Measurements from ENCODE around the gene KRT81. TPM values are rescaled to one million over a fixed set of nuclear protein-coding genes. Genes with fewer than 3 reads are reported as not detected.
"Not testable (repeated sequence)": the region's sequence is repeated elsewhere in the genome, so short reads cannot be mapped to it uniquely, and the experiment has no call there.

The KRT81 gene
- total RNA-seq, 1 donor from 2014 or later = not detected

- peaks cover 7% of the 10 kb centered on the region for H3K4me1 Mint-ChIP-seq (ENCODE audit: low read depth, unreplicated experiment)
- H3K27me3 Mint-ChIP-seq (ENCODE audit: unreplicated experiment) = peaks cover 7% of the 10 kb centered on the region
- no peaks in the 10 kb centered on the region for H3K36me3 Mint-ChIP-seq (ENCODE audit: unreplicated experiment)
- no peak overlapping the region for H3K4me3 Mint-ChIP-seq (ENCODE audit: unreplicated experiment)
- H3K27ac Mint-ChIP-seq (ENCODE audit: unreplicated experiment) = no peak overlapping the region
- TF ChIP-seq CTCF (IDR thresholded peaks at IDR 0.05; ENCODE audit: partially characterized antibody, unreplicated experiment) = no peak
- H3K9me3 Mint-ChIP-seq (ENCODE audit: unreplicated experiment) = peaks cover 11% of the 10 kb centered on the region
- DNase-seq = peak; percentile 68
Observed at GRCh38 chr12:52258335-52258901, 32.9 kb downstream of the KRT81 start.

- not testable (repeated sequence) for H3K36me3 Mint-ChIP-seq (ENCODE audit: unreplicated experiment); H3K4me3 Mint-ChIP-seq (ENCODE audit: unreplicated experiment); DNase-seq; H3K27ac Mint-ChIP-seq (ENCODE audit: unreplicated experiment); H3K27me3 Mint-ChIP-seq (ENCODE audit: unreplicated experiment); H3K4me1 Mint-ChIP-seq (ENCODE audit: low read depth, unreplicated experiment)
- H3K9me3 Mint-ChIP-seq (ENCODE audit: unreplicated experiment) = peaks cover 11% of the 10 kb centered on the region
Observed at GRCh38 chr12:52257922-52258321, 33.4 kb downstream of the KRT81 start.

- TF ChIP-seq CTCF (IDR thresholded peaks at IDR 0.05; ENCODE audit: partially characterized antibody, unreplicated experiment) = no peak
- H3K4me3 Mint-ChIP-seq (ENCODE audit: unreplicated experiment) = no peak overlapping the region
- no peaks in the 10 kb centered on the region for H3K36me3 Mint-ChIP-seq (ENCODE audit: unreplicated experiment)
- peaks cover 7% of the 10 kb centered on the region for H3K27me3 Mint-ChIP-seq (ENCODE audit: unreplicated experiment)
- peaks cover 11% of the 10 kb centered on the region for H3K9me3 Mint-ChIP-seq (ENCODE audit: unreplicated experiment)
- H3K4me1 Mint-ChIP-seq (ENCODE audit: low read depth, unreplicated experiment) = peaks cover 7% of the 10 kb centered on the region
- no peak for DNase-seq
- no peak overlapping the region for H3K27ac Mint-ChIP-seq (ENCODE audit: unreplicated experiment)
Observed at GRCh38 chr12:52257074-52257551, 34.2 kb downstream of the KRT81 start.

GRCh38 chr12:52256584-52256935, 34.8 kb downstream of the KRT81 start:
- H3K27me3 Mint-ChIP-seq (ENCODE audit: unreplicated experiment) = peaks cover 9% of the 10 kb centered on the region
- peaks cover 11% of the 10 kb centered on the region for H3K9me3 Mint-ChIP-seq (ENCODE audit: unreplicated experiment)
- no peak for TF ChIP-seq CTCF (IDR thresholded peaks at IDR 0.05; ENCODE audit: partially characterized antibody, unreplicated experiment)
- DNase-seq = no peak
- peaks cover 7% of the 10 kb centered on the region for H3K4me1 Mint-ChIP-seq (ENCODE audit: low read depth, unreplicated experiment)
- no peak overlapping the region for H3K4me3 Mint-ChIP-seq (ENCODE audit: unreplicated experiment)
- no peaks in the 10 kb centered on the region for H3K36me3 Mint-ChIP-seq (ENCODE audit: unreplicated experiment)
- no peak overlapping the region for H3K27ac Mint-ChIP-seq (ENCODE audit: unreplicated experiment)

GRCh38 chr12:52255926-52256583, 35.3 kb downstream of the KRT81 start:
- H3K4me1 Mint-ChIP-seq (ENCODE audit: low read depth, unreplicated experiment) = peaks cover 7% of the 10 kb centered on the region
- no peak overlapping the region for H3K4me3 Mint-ChIP-seq (ENCODE audit: unreplicated experiment)
- H3K27ac Mint-ChIP-seq (ENCODE audit: unreplicated experiment) = no peak overlapping the region
- H3K36me3 Mint-ChIP-seq (ENCODE audit: unreplicated experiment) = no peaks in the 10 kb centered on the region
- peaks cover 8% of the 10 kb centered on the region for H3K27me3 Mint-ChIP-seq (ENCODE audit: unreplicated experiment)
- no peak for TF ChIP-seq CTCF (IDR thresholded peaks at IDR 0.05; ENCODE audit: partially characterized antibody, unreplicated experiment)
- DNase-seq = no peak
- peaks cover 9% of the 10 kb centered on the region for H3K9me3 Mint-ChIP-seq (ENCODE audit: unreplicated experiment)

All from glutamatergic neuron (in vitro differentiated cells).